ENCODE measurements around the gene ARMC12. TPM values are rescaled to one million over a fixed set of nuclear protein-coding genes. Genes with fewer than 3 reads are reported as not detected.

ARMC12 gene
- total and polyA plus RNA-seq, 2 of the 13 experiments (the other 11 are each of a cell fraction or from before 2014, with no cell fraction given), result 1.3 TPM; not detected in 1

DNA sequence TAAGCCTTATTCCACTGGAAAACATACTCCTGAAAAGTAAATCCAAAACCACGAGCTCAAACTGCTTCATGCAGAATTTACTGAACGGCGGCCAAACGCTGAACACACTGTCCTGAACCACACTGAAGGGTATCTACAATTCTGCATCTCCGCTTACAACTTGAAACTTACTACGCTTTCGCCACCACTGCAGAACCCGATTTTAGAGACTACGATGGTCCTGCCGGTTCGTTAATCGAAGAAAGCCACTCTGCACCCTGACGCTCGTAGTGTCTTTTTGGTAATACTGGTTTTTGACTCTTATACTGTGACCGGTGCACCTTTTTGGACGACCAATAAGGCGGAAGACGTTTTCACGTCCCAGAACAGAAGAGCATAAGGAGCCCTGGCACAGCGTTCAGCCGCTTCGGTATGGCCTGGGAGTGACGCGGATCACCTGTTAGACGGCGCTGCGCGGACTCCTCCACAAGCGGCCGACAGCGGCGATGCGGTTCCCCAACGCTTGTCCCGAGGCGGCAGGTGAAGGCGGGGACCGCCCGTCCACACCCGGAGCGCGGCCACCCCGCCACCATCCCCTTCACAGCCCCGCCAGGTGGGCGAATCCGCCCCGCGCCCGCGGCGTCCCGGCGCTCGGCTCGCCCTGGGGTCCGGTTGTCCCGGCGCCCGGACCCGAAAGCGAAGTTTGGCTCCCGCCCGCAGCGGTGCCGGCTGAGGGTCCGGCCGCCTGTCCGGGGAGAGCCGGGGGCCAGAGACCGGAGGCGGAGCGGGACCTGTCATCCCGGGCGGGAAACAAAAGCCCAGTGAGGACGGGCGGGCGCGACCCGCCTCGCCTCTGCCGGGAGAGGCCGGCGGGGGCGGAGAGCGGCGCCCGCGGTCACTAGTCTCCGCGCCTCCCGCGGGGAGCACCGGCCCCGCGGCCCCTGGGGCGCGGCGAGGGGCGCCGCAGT, 48.9 kb upstream of the ARMC12 start (continued):
- TF ChIP-seq, protein P1, sequence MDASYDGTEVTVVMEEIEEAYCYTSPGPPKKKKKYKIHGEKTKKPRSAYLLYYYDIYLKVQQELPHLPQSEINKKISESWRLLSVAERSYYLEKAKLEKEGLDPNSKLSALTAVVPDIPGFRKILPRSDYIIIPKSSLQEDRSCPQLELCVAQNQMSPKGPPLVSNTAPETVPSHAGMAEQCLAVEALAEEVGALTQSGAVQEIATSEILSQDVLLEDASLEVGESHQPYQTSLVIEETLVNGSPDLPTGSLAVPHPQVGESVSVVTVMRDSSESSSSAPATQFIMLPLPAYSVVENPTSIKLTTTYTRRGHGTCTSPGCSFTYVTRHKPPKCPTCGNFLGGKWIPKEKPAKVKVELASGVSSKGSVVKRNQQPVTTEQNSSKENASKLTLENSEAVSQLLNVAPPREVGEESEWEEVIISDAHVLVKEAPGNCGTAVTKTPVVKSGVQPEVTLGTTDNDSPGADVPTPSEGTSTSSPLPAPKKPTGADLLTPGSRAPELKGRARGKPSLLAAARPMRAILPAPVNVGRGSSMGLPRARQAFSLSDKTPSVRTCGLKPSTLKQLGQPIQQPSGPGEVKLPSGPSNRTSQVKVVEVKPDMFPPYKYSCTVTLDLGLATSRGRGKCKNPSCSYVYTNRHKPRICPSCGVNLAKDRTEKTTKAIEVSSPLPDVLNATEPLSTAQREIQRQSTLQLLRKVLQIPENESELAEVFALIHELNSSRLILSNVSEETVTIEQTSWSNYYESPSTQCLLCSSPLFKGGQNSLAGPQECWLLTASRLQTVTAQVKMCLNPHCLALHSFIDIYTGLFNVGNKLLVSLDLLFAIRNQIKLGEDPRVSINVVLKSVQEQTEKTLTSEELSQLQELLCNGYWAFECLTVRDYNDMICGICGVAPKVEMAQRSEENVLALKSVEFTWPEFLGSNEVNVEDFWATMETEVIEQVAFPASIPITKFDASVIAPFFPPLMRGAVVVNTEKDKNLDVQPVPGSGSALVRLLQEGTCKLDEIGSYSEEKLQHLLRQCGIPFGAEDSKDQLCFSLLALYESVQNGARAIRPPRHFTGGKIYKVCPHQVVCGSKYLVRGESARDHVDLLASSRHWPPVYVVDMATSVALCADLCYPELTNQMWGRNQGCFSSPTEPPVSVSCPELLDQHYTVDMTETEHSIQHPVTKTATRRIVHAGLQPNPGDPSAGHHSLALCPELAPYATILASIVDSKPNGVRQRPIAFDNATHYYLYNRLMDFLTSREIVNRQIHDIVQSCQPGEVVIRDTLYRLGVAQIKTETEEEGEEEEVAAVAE (CRISPR knock-in tag; IDR thresholded peaks at IDR 0.05; ENCODE audit: borderline replicate concordance), result no peak; the same call in 1 of the 2 replicates
- TF ChIP-seq, protein P2, sequence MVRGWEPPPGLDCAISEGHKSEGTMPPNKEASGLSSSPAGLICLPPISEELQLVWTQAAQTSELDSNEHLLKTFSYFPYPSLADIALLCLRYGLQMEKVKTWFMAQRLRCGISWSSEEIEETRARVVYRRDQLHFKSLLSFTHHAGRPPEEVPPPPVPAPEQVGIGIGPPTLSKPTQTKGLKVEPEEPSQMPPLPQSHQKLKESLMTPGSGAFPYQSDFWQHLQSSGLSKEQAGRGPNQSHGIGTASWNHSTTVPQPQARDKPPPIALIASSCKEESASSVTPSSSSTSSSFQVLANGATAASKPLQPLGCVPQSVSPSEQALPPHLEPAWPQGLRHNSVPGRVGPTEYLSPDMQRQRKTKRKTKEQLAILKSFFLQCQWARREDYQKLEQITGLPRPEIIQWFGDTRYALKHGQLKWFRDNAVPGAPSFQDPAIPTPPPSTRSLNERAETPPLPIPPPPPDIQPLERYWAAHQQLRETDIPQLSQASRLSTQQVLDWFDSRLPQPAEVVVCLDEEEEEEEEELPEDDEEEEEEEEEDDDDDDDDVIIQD (CRISPR knock-in tag; IDR thresholded peaks at IDR 0.05; ENCODE audit: low read depth), result peak; percentile 48; the same call in 1 of the 2 replicates
- no peak for TF ChIP-seq ZNF766 (CRISPR knock-in tag; IDR thresholded peaks at IDR 0.05; ENCODE audit: borderline replicate concordance)
- no peak for TF ChIP-seq PPARG (CRISPR knock-in tag; conservative IDR thresholded peaks at IDR 0.05)
- no peak for TF ChIP-seq ZNF713 (CRISPR knock-in tag; IDR thresholded peaks at IDR 0.05)
- TF ChIP-seq, protein P3, sequence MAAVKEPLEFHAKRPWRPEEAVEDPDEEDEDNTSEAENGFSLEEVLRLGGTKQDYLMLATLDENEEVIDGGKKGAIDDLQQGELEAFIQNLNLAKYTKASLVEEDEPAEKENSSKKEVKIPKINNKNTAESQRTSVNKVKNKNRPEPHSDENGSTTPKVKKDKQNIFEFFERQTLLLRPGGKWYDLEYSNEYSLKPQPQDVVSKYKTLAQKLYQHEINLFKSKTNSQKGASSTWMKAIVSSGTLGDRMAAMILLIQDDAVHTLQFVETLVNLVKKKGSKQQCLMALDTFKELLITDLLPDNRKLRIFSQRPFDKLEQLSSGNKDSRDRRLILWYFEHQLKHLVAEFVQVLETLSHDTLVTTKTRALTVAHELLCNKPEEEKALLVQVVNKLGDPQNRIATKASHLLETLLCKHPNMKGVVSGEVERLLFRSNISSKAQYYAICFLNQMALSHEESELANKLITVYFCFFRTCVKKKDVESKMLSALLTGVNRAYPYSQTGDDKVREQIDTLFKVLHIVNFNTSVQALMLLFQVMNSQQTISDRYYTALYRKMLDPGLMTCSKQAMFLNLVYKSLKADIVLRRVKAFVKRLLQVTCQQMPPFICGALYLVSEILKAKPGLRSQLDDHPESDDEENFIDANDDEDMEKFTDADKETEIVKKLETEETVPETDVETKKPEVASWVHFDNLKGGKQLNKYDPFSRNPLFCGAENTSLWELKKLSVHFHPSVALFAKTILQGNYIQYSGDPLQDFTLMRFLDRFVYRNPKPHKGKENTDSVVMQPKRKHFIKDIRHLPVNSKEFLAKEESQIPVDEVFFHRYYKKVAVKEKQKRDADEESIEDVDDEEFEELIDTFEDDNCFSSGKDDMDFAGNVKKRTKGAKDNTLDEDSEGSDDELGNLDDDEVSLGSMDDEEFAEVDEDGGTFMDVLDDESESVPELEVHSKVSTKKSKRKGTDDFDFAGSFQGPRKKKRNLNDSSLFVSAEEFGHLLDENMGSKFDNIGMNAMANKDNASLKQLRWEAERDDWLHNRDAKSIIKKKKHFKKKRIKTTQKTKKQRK (IDR thresholded peaks at IDR 0.05; ENCODE audit: low read length), result no peak
- peak; percentile 51; the same call in 1 of the 2 replicates for TF ChIP-seq SIN3A (IDR thresholded peaks at IDR 0.05; ENCODE audit: borderline replicate concordance, low read depth, low read length)
- no peak for TF ChIP-seq HNRNPL (IDR thresholded peaks at IDR 0.05; ENCODE audit: low read depth, low read length)
- TF ChIP-seq YEATS2 (CRISPR knock-in tag; IDR thresholded peaks at IDR 0.05; ENCODE audit: borderline replicate concordance), result peak; percentile 52
- no peak for TF ChIP-seq FLYWCH1 (CRISPR knock-in tag; IDR thresholded peaks at IDR 0.05)
- TF ChIP-seq HNF1A (IDR thresholded peaks at IDR 0.05; ENCODE audit: low read depth), result no peak
- TF ChIP-seq HNF1A (CRISPR knock-in tag; IDR thresholded peaks at IDR 0.05; ENCODE audit: borderline replicate concordance), result peak; percentile 16; the same call in 1 of the 2 replicates
- no peak; the same call in 1 of the 2 replicates for TF ChIP-seq WIZ (CRISPR knock-in tag; IDR thresholded peaks at IDR 0.05)
- no peak for TF ChIP-seq ZNF326 (CRISPR knock-in tag; IDR thresholded peaks at IDR 0.05; ENCODE audit: borderline replicate concordance)

All from HepG2 (cell line).